Kidney (tissue), 14 donors: ENCODE results near the gene ASAP2. TPM values are rescaled to one million over a fixed set of nuclear protein-coding genes. Genes with fewer than 3 reads are reported as not detected.

Source experiments
- DNase-seq, 5 donors: peaks; one replicate each; pipeline ENCODE4 v3.0.0-alpha.2; 2013 to 2020
- FAIRE-seq: peaks from 2 replicates; lab custom pipeline; 2012; peaks lifted over from hg19 to GRCh38; lab: Jason Lieb, UNC
- H3K27ac ChIP-seq, 2 donors: one replicate each; pipeline ENCODE4 v1.7.0; 2013; ENCODE audit warnings: low read depth in 2 of 2, low read length in 2 of 2, inconsistent platforms in 1 of 2
- H3K27me3 ChIP-seq: one replicate; pipeline ENCODE4 v1.7.1; 2013; ENCODE audit warnings: low read length, inconsistent platforms; ENCODE audit not compliant: control insufficient read depth, insufficient read depth
- H3K36me3 ChIP-seq, 3 donors: one replicate each; pipeline versions ENCODE4 v1.7.0 to v1.7.1; 2013; ENCODE audit warnings: low read length in 3 of 3, control low read depth in 1 of 3, inconsistent platforms in 1 of 3; ENCODE audit not compliant: insufficient read depth in 3 of 3, control insufficient read depth in 2 of 3
- H3K4me1 ChIP-seq, 3 donors: one replicate each; pipeline versions ENCODE4 v1.7.0 to v1.7.1; 2013; ENCODE audit warnings: low read length in 3 of 3, inconsistent platforms in 1 of 3, low read depth in 1 of 3; ENCODE audit not compliant: control insufficient read depth in 2 of 3, insufficient read depth in 2 of 3
- H3K4me3 ChIP-seq, 3 donors: one replicate each; pipeline versions ENCODE4 v1.7.0 to v1.8.1; 2013; ENCODE audit warnings: low read length in 3 of 3, control low read depth in 1 of 3, inconsistent platforms in 1 of 3
- H3K9ac ChIP-seq, 3 donors: one replicate each; pipeline versions ENCODE4 v1.7.0 to v1.7.1; 2013; ENCODE audit warnings: low read length in 3 of 3, control low read depth in 1 of 3, inconsistent platforms in 1 of 3
- H3K9me3 ChIP-seq, 3 donors: one replicate each; pipeline versions ENCODE4 v1.7.0 to v1.7.1; 2013; ENCODE audit warnings: low read length in 3 of 3, control low read depth in 1 of 3, inconsistent platforms in 1 of 3; ENCODE audit not compliant: control insufficient read depth in 2 of 3, insufficient read depth in 1 of 3
- CTCF ChIP-seq: IDR thresholded peaks from 3 replicates; pipeline ENCODE4 v1.5.1; 2012; ENCODE audit warnings: mild to moderate bottlenecking, moderate library complexity, borderline replicate concordance; ENCODE audit not compliant: insufficient read depth; ENCODE audit errors: extremely low read depth
- intact Hi-C: fragments of 100-400 bp; cut with DNase I; formaldehyde crosslinking; loops from one replicate; pipeline ENCODE4 v1.11.1; 2022
- polyA plus RNA-seq: library from polyadenylated mRNA; stranded (reverse); fragments of 350-450 nt; fragmentation: Illumina TruSeq; extraction: RNeasy Lipid Tissue Mini Kit (QIAGEN cat#74804); gene quantifications from one replicate; pipeline ENCODE4 v1.2.3, GENCODE V29; 2014; ENCODE audit warnings: low read depth, low replicate concordance; ENCODE audit not compliant: insufficient read depth
- total RNA-seq: library from RNA; stranded (reverse); fragmentation: NEBNext Ultra II Directional; extraction: Animal tissue kit (Norgen Biotek cat#: 25700); gene quantifications from one replicate; pipeline ENCODE4 v1.2.1, GENCODE V29; 2021
- donor health status: control.
- donor health status: control.
- donor health status: control.
- donor health status: control.
- donor health status: control.
- donor health status: DM: yes; HTN: yes; CAD: no.
- donor health status: Normal renal cell carcinoma (clear cell type).

Gene ASAP2
- total and polyA plus RNA-seq, 2 donors from 2014 or later, result 26.2 to 54.8 TPM

GRCh38 chr2:9205486-9205885 lies 1.1 kb upstream of the ASAP2 start:
- H3K9ac ChIP-seq, result peak overlapping the region in 1 of 3 donors; percentile 62

GRCh38 chr2:9206991-9207640 lies 504 bp downstream of the ASAP2 start:
- FAIRE-seq (no peak), DNase-seq (peak in 4 of 5 donors; percentile 32 to 70 (median 52))
- H3K36me3 ChIP-seq, result no peaks in the 10 kb centered on the region
- no peaks in the 10 kb centered on the region for H3K9me3 ChIP-seq
- H3K4me3 ChIP-seq, result peak overlapping the region; percentile 52 to 74 (median 66)
- TF ChIP-seq CTCF, result no peak
- intact Hi-C loops, result no loop called here
- H3K27me3 ChIP-seq, result no peaks in the 10 kb centered on the region
- H3K4me1 ChIP-seq, result peaks cover 2 to 27% (median 16%) of the 10 kb centered on the region in 3 donors
- peak overlapping the region; percentile 31 to 88 (median 72) for H3K9ac ChIP-seq
- H3K27ac ChIP-seq, result peak overlapping the region; percentile 89 to 91

More at GRCh38 chr2:9205486-9205885, 1.1 kb upstream of the ASAP2 start:
- H3K27me3 ChIP-seq, result no peaks in the 10 kb centered on the region
- intact Hi-C loops, result no loop called here
- no peaks in the 10 kb centered on the region for H3K36me3 ChIP-seq
- peak overlapping the region in 2 of 3 donors; percentile 46 to 65 for H3K4me3 ChIP-seq
- H3K4me1 ChIP-seq, result peaks cover 2 to 21% (median 10%) of the 10 kb centered on the region in 3 donors
- no peak for DNase-seq
- peak overlapping the region; percentile 68 to 87 for H3K27ac ChIP-seq
- FAIRE-seq, result no peak
- TF ChIP-seq CTCF, result no peak
- H3K9me3 ChIP-seq, result no peaks in the 10 kb centered on the region

GRCh38 chr2:9207641-9208311 lies 1.2 kb downstream of the ASAP2 start:
- peak overlapping the region; percentile 59 to 80 (median 74) for H3K4me3 ChIP-seq
- peak overlapping the region; percentile 89 to 91 for H3K27ac ChIP-seq
- no peak for FAIRE-seq
- TF ChIP-seq CTCF, result no peak
- intact Hi-C loops, result no loop called here
- H3K9ac ChIP-seq, result peak overlapping the region; percentile 37 to 88 (median 67)
- DNase-seq, result peak in 4 of 5 donors; percentile 57 to 80 (median 65)
- H3K36me3 ChIP-seq, result no peaks in the 10 kb centered on the region
- no peaks in the 10 kb centered on the region for H3K27me3 ChIP-seq
- peaks cover 2 to 33% (median 23%) of the 10 kb centered on the region in 3 donors for H3K4me1 ChIP-seq
- H3K9me3 ChIP-seq, result no peaks in the 10 kb centered on the region
